ENCODE measurements around the gene UBE2H.
"Not testable (repeated sequence)": the region's sequence is repeated elsewhere in the genome, so short reads cannot be mapped to it uniquely, and the experiment has no call there.

The UBE2H gene

DNA sequence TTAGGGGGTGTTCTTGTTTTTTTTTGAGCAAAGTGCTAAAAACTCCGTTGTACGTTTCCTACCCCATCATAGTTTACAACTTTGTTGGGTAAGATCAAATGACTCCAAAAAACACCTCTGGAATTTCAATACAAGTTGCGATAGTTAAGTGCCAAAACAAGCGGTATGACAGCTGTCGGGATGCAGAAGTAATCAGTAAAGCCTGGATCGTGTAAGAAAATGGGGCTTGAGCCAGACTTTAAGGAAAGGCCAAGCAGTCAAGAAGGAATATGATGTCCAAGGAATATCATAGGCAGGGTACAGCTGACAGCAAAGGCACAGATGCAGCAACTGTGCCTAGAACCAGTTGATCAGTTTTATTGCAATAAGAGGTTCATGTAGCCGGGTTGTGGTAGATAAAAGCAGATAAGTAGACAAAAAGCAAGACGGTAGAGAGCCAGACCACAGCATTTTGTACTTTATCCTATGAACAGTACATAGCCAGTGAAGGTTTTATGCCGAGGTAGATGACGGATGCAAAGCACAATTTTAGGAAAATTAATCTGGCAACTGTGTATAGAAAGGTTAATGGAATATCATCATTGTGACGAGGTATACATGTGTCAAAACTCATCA is 45.5 kb downstream of the UBE2H start:
- DNase-seq: no peak

DNA sequence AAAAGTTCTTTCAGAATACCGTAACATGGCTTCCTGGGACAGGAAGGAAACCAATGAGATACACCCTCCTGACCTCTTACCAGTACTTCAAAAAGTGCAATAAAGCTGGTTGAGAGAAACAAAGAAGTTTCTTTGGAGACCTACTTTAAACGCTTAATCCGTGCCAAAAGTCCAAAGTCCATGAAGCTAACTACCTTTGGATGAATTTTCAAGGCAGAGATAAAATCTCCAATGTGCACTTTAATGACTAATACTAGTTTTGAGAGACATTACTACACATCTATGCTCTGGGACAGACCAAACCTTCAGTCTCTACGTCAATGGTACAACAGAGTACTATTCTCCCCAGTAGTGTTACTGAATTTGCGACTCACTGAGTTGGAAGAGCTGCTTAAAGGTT is 46.1 kb downstream of the UBE2H start:
- DNase-seq: no peak

DNA sequence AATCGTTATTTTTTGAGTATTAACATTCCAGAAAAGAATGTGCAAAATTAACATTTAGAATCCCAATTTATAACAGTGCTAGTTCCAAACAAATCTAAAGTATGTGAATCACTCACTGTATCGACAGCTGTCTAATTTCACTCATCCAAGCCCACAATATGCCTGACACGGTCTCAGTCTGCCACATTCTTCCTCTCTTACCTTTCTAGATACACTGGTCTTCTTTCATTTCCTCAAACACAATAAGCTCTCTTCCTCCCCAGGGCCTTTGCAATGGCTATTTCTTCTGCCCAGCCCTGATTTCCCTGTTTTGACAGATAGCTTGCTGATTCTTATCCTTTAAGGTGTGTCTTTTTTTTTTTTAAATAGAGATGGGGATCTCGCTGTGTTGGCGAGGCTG is 48.8 kb downstream of the UBE2H start:
- DNase-seq: no peak

DNA sequence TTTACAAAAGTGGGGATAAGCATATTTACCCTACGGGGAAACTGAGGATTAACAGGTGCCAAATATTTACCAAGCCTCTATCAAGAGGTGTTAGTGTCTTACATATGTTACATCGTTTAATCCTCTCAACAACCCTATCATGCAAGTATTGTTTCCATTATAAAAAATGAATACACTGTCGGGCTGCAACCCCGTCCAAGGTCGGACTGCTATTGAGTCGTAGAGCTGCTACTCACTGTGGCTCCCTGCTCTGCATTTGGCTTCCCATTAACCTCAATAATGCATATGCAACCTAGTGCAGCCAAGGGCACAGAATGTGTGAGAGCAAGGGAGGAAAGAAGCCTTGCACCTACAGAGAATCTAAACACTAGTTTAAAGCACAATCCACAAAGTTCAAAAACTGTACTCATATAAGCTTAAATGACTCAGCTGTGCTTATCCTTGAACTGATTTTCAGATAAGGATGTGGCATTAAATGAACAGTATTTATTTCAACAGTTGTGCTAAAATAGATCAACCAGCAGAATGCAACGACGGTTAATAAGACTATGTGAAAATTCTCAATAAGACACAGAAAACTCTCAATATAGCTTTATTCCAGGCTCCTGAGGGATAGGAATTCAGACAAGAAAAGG is 49.9 kb downstream of the UBE2H start:
- DNase-seq: no peak

DNA sequence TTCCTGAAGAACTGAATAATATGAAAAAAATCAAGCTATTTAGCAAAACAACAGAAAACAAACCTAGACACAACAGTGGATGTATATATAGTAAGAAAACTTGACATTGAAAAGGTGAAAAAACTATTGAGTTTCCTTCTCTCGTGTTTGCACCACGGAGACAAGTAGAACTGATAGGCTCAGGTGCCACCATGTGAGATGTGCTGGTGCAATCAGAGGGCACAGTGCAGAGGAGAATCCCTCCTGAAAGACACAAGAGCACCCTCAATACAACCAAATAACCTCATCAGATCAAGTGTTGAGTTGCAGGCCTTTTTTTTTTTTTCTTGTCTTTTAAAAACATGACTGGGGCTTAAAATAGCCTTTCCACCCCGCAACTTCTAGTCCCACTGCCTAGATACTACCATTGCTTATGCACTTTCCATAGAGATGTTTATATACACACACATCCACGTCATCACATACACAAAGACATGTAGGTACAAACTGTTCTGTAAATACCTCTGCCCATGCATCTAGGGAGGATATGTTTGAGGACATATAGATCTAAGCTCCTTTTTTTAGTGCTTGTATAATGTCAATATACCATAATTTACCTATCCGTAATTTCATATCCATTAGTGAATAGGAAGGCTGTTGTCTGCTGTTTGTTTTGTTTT is 54.1 kb downstream of the UBE2H start:
- DNase-seq: no peak

DNA sequence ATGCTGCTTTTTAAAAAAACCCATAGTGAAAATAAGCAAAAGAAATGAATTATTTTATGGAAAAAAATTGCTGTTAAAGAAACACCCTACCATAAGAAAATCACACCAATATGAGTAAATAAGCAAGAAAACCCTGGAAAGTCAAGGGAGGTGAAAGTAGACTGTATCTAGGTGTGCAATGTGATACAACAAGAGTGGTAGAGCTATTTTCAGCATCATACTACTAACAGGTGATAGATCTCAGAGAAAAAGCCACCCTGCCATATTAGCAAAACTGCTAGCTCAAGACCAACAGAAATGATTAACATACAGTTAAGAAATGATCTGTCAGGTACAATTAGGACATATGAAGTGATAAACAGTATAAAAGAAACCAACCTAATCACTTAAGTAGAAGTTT is 54.8 kb downstream of the UBE2H start:
- DNase-seq: no peak

DNA sequence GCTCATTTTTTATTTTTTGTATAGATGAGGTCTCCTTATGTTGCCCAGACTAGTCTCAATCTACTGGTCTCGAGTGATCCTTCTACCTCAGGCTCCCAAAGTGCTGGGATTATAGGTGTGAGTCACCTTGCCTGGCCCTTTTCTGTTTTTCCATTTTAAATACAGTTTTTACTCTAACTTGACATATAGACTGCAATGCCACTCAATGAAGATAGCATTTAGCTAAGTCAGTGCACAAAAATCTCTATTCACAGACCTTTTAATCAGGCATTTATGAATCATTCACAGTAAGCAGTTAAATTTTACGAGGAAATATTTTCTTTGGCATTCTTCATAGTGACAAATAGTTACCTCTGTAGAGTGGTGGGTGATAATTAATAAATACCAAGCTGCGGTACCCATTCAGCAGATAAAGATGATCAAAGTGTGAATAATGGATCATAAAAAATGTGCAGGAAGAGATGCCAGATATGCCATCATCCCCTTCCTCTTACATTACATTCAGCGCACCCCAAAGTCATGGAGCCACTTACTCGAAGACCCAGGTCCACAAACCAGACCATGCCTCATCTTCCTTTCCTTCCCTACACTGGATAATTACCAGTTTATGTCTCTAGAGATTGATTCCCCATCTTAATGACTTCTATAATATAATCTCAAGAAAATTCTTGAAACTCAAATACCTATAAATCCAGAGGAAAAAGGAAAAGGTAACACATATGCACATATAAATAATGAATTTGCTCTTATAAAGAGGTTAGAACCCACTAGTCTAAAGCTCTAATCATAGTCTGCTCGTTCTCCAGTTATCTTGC is 56.0 kb downstream of the UBE2H start:
- DNase-seq: no peak

DNA sequence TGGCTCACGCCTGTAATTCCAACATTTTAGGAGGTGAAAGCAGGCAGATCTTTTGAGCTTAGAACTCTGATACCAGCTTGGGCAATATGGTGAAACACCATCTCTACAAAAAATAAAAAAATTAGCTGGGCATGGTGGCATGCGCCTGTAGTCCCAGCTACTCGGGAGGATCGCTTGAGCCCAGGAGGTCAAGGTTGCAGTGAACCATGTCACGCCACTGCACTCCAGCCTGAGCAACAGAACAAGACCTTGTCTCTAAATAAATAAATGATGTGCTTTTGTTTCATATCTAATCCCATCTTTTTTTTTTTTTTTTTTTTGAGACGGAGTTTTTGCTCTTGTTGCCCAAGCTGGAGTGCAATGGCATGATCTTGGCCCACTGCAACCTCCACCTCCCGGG is 58.6 kb downstream of the UBE2H start:
- not testable (repeated sequence) for DNase-seq

DNA sequence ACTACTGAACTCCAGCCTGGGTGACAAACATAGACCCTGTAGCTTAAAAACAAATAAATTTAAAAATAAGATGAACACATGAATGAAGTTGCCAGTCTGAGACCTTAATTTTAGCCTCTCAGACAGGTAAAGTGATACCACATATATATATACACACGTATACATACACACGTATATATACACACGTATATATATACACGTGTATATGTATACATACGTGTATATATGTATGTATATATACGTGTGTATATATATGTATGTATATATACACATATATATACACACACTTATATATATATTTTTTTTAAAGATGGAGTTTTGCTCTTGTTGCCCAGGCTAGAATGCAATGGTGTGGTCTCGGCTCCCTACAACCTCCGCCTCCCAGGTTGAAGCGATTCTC is 62.7 kb downstream of the UBE2H start:
- no peak for DNase-seq

DNA sequence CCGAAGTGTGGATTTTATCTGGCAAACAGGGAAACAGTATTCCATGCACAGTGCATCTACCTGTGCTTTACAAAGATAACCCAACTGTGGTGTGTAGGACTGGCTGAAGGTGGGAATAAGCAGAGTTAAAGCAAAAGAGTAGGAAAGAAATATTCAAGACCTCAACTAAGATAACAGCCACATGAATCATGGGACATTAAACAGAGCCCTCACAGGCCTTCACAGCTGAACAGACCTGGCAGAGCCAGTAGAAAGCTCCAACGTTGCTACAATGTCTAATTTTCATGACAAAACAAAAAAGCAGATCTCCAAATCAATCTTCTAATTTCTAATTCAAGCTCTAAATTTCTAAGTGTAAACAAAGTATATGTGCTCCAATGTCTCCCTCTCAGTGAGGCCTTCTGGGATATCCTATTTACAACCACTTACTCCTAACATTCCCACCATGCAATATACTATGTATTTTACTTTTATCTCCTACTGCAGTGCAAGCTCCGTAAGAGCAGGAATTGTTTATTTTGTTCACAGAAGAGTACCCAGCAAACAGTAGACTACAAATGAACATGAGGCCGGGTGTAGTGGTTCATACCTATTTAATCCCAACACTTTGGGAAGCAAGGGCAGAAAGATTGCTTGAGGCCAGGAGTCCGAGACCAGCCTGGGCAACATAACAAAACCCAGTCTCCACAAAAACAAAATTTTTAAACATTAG is 63.5 kb downstream of the UBE2H start:
- no peak for DNase-seq

DNA sequence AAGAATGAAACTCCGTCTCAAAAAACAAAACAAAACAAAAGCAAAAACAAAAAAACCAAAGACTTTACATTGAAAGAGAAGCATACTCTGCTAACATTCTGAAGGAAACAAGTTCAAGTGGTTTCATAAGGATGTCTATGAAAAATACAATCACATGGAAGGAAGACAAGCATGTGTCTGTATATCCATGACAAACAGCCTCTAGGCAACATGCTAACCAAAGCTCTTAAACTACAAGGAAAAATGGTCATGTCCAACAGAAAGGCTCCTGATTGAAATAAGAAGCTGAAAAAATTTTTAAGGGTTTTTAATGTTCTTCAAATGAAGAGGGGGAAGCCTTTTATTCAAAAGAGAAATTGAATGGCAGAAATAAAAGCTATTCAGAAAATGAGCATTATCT is 64.9 kb downstream of the UBE2H start:
- no peak for DNase-seq

DNA sequence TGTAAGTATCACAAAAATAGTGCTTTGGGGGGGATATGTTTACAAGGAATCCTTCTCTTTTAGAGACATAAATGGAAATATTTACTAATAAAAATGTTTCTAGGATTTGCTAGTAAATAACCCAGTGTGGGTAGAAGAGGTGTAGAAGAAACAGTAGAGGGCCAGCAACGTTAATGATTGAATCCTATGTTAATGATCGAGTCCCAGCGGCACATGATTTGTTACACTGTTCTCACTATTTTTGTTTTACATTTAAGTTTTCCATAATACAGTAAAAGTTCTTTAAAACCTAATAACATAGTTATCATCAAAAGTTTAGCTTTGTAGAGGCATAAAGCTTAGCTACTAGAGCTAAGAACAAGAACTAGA is 66.0 kb downstream of the UBE2H start:
- DNase-seq: no peak

DNA sequence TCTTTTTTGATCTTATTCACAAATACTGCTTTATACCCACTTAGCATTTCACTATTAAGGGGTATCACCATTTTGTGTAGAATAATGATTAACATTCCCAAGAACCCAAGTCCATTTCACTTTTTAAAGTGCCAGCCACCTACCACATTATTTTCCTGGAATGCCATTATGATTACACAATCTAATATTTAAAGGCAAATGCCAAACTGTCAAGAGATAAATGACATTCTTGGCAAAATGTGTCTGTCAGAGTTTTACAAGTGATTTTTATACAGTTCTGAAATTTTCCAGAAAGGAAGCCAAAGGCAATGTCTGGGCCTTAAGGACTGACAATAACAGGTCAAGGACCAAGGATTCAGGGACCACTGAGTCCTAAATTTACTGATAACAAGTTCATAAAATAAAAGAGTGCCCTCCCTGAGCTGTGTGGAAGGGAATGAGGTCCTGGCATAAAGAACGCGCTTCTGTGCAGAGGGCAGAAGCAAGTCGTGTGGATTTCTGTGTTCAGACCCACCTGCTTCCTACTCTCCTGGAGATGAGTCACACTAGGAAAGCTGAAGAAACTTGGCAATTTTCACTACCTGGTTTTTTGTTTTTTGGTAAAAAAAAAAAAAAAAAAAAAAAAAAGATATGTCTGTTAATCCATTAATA is 66.5 kb downstream of the UBE2H start:
- DNase-seq: no peak

DNA sequence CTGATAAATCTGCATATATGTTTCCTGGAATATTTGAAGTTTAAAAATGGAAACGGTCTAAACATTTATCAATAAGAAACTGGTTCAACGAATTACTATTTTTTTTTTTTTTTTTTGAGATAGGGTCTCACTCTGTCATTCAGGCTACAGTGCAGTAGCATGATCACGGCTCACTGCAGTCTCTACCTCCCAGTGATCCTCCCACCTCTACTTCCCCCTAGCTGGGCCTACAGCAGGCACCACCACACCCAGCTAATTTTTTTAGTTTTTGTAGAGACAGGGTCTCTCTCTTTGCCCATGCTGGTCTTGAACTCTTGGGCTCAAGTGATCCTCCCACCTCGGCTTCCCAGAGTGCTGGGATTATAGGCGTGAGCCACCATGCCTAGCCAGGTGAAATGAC is 68.3 kb downstream of the UBE2H start:
- no peak for DNase-seq

DNA sequence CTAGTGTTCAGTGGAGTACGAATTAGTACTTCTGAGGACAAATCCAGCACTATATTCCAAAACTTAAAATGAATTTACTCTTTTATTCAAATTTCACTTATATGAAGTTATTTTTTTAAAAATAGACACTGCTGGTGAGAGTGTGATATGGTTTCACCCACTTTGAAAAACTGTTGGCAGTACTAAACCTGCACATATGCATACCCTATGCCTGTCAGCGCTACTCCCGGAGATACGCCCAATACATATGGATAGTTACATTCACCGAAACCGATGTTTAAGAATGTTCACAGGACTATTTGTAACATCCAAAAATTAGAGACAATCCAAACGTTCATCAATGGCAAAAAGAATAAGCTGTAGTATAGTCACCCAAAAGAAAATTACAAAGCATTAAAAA is 69.6 kb downstream of the UBE2H start:
- DNase-seq: no peak

DNA sequence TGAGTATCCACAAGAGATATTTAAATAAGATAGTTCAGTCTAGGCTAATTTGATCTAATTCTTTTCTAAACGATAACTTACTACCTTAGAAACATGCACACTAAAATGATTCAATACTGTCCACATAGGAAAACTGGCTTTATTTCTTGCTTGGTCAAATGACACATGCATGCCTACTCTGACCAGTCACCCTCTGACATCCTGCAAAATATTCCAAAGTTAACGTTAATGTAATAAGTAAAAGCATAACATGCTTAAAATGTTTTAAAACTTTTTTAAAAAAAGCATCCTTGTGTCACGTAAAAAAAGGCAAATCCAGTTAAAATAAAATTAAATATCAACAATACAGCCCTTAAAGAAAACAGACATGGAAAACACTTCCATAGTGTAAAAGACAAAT is 70.2 kb downstream of the UBE2H start:
- DNase-seq: no peak

DNA sequence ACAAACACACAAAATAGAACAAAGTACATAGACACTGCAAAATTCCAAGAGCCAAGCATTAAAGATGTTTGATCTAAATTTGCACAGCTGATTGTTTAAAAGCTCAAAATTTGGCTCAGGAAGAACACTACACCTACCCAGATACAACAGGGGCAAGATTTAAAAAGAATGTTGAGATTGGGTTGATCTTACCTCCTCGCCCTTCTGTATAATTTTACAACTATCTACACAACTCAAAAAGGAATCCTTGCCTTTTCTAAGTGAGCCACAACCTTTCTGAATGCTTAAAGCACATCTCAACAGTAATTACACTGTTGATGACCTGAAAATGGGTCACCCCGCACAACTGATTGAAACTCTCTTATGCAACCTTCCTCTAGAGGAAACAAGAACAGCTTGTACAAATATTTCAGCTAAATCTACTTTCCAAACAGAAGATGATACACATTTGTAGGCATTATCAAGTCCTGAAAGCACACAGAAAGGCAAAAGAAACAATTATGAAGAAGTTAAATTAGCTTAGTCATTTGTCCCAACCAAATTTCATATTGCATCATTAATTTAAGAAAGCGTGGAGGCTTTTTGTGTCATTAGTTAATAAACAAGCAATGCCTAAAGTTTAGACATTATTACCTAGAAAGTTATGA is 75.5 kb downstream of the UBE2H start:
- DNase-seq: no peak

DNA sequence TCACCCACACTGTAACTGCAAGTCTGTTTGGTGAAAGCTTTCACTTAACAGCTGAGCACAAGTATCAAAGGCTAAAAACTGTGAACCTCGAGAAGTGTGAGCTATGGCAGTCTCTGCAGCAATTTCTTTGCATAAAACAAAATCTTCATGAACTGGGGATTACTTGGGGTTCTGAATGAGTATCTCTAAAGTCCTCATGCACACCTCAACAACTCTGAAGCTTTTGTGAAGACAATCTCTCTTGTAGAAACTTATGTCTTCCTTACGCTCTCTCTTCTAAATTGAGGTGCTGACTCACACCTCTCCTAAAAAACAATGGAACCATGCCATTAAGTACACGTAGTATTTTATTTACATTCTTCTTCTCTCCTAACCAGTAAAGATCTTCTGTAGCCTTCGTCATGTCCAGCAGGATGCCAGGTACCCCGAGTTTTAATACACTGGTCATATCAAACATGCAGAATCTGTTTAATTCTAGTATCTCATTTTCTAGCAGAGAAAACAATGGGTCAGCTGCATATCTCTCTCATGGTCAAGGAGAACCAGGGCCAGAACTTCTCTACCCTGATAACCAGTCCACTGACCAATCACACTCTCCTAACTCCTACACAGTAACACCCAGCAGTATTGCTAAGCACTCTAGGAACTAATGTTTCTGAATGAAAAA is 76.9 kb downstream of the UBE2H start:
- no peak for DNase-seq

DNA sequence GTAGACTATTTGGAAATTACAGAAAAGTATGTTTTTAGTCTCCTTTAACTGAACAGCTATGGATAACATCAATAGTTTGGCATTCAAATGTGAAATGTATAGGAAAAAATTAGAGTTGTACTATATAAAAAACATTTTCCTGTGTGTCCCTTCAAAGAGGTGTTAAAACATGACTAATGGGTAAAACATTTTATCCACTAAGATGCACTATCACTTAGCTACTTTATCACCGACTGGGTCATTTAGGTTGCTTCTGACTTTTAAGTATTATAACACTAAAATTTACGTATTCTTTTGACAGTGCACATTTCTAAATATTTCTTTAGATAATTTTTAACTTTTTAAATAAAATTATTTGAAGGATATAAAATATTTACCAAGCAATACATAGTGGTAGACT is 77.6 kb downstream of the UBE2H start:
- DNase-seq: no peak

DNA sequence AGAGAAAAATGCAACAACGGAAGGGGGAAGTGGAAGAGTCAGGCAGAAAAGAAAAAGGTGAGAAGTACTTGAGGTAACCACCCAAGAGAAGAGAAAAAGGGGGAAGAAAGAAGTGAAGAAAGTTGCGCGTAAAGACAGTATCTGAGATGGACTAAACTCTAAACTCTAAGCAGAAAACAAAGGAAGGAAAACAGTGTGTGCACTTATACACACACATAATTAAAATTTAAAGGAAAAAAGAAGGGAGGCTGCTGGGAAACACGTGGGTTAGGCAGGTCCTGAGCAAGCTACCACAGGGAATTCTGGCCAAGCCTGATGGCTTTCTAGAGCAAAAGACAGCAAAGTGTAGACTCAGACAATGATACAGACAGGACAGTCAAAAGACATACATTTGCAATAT is 78.0 kb downstream of the UBE2H start:
- DNase-seq: no peak

DNA sequence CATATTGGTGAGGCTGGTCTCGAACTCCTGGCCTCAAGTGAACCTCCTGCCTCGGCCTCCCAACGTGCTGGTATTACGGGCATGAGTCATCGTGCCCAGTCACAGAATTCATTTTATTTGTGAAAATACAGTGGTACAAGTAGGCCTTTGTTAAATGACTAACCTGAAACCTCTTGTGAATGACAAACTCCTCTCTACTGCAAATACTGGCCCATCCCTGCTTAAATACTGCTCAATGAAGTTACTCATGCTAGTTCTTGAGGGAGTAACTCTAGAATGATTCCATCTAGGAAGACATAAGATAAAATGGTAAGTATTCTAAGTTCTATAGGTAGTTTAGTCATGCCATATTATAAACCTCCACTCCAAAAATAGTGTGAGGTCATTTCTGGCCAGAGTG is 80.7 kb downstream of the UBE2H start:
- DNase-seq: no peak

DNA sequence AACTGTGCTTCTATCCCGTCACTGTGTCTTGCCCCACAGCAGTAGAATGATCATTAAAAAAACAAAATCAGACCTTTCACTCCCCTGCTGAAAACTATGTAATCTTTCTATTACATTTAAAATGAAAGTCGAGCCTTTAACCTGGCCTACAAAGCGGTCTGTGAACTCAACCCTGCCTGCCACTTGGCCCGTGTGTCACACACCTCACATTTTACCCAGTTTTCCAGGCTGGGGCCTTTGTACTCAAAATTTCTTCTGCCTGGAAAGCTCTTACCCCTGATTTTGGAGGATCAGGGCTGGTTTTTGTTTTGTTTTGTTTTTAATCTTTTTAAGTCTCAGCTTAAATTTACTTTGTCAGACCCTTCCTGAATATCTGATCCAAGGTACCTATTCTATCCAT is 82.1 kb downstream of the UBE2H start:
- no peak for DNase-seq

Measured in activated CD4-positive, alpha-beta T cell treated with anti-CD3 and anti-CD28 coated beads, Interleukin-2, Interleukin-6, amounts not matched to agents 100 ng/mL and 50 ng/mL, durations not matched to agents 16 hours and 8 hours (primary cell).